ENCODE results near the gene UNC45B. TPM values are rescaled to one million over a fixed set of nuclear protein-coding genes. Genes with fewer than 3 reads are reported as not detected.
"Not testable (repeated sequence)": the region's sequence is repeated elsewhere in the genome, so short reads cannot be mapped to it uniquely, and the experiment has no call there.

UNC45B gene
- total RNA-seq, 1 donor = 0.94 TPM

GRCh38 chr17:35175638-35176415 lies 28.2 kb downstream of the UNC45B start:
- H3K4me1 ChIP-seq (ENCODE audit: insufficient read depth, low read length) = peaks cover 29% of the 10 kb centered on the region
- H3K9me3 ChIP-seq (ENCODE audit: low read depth, low read length) = no peaks in the 10 kb centered on the region
- no peak overlapping the region for H3K4me3 ChIP-seq (ENCODE audit: low read length)

GRCh38 chr17:35176897-35177296 lies 29.3 kb downstream of the UNC45B start:
- no peaks in the 10 kb centered on the region for H3K9me3 ChIP-seq (ENCODE audit: low read depth, low read length)
- no peaks in the 10 kb centered on the region for H3K27me3 ChIP-seq (ENCODE audit: insufficient read depth, low read length)
- peaks cover 25% of the 10 kb centered on the region for H3K4me1 ChIP-seq (ENCODE audit: insufficient read depth, low read length)
- H3K4me3 ChIP-seq (ENCODE audit: low read length) = no peak overlapping the region

More at GRCh38 chr17:35175638-35176415, 28.2 kb downstream of the UNC45B start:
- H3K27me3 ChIP-seq (ENCODE audit: insufficient read depth, low read length) = no peaks in the 10 kb centered on the region

DNA sequence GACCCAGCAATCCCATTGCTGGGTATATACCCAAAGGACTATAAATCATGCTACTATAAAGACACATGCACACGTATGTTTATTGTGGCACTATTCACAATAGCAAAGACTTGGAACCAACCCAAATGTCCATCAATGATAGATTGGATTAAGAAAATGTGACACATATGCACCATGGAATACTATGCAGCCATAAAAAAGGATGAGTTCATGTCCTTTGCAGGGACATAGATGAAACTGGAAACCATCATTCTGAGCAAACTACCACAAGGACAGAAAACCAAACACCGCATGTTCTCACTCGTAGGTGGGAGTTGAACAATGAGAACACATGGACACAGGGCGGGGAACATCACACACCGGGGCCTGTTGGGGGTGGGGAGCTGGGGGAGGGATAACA lies 31.8 kb downstream of the UNC45B start:
- H3K4me1 ChIP-seq (ENCODE audit: insufficient read depth, low read length) = peaks cover 16% of the 10 kb centered on the region
- H3K9me3 ChIP-seq (ENCODE audit: low read depth, low read length); H3K4me3 ChIP-seq (ENCODE audit: low read length); H3K27me3 ChIP-seq (ENCODE audit: insufficient read depth, low read length): not testable (repeated sequence)

DNA sequence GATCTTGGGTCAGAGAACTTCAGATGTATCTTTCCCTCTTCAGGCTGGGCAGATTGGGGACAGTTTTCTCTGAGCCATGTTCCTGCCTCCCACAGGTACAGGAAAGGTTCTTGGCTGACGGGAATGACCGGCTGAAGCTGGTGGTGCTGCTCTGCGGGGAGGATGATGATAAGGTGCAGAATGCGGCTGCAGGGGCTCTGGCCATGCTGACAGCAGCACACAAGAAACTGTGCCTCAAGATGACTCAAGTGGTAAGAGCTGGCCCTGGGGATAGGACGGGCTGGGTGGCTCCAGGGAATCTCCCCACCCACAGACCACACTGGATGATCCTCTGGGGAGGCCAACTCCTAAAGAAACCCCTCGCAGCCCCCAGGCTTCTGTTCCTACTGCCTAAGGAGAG lies 35.7 kb downstream of the UNC45B start:
- Histone ChIP-seq H3K27me3 (ENCODE audit: insufficient read depth, low read length) (no peaks in the 10 kb centered on the region), H3K9me3 (ENCODE audit: low read depth, low read length) (no peaks in the 10 kb centered on the region), H3K4me3 (ENCODE audit: low read length) (no peak overlapping the region), H3K4me1 (ENCODE audit: insufficient read depth, low read length) (peaks cover 12% of the 10 kb centered on the region)

- no peak overlapping the region for H3K4me3 ChIP-seq (ENCODE audit: low read length)
- peaks cover 17% of the 10 kb centered on the region for H3K4me1 ChIP-seq (ENCODE audit: insufficient read depth, low read length)
- H3K9me3 ChIP-seq (ENCODE audit: low read depth, low read length) = no peaks in the 10 kb centered on the region
These were observed 36.7 kb downstream of the UNC45B start for GRCh38 chr17:35184274-35184673.

DNA sequence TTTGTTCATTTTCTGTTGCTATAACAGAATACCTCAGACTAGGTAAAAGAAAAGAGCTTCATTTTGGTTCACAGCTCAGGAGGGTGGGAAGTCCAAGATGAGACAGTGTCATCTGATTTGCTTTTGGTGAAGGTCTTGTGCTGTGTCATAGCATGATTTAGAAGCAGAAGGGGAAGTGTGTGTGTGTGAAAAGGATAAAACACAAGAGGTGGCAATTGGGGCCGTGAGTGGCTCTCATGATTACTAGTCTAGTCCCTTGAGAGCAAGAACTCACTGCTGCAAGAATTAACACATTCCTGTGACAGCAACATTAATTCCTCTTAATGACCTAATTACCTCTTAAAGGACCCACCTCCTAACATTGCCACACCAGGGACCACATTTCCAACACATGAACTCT lies 38.2 kb downstream of the UNC45B start:
- H3K9me3 ChIP-seq (ENCODE audit: low read depth, low read length) = no peaks in the 10 kb centered on the region
- no peak overlapping the region for H3K4me3 ChIP-seq (ENCODE audit: low read length)
- H3K27me3 ChIP-seq (ENCODE audit: insufficient read depth, low read length) = no peaks in the 10 kb centered on the region
- peaks cover 19% of the 10 kb centered on the region for H3K4me1 ChIP-seq (ENCODE audit: insufficient read depth, low read length)

More at GRCh38 chr17:35184274-35184673, 36.7 kb downstream of the UNC45B start:
- H3K27me3 ChIP-seq (ENCODE audit: insufficient read depth, low read length) = no peaks in the 10 kb centered on the region

DNA sequence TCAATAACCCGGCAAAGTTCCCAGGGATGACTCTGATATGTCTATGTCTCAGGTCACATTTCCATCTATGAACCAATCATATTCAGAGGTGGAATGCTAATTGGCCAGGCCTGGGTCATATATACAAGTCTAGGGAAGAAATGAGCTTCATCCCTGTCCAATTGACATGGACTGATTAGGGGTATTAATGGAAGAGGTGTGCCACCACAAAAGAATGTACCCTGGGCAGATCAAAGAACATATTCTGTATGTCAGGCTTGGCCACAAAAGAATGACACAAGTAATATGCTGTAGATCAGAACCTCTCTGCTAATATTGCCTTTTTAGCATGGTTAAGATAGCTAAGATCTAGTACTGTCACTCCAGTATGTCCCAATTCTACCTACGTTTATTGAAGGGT lies 39.9 kb downstream of the UNC45B start:
- no peaks in the 10 kb centered on the region for H3K27me3 ChIP-seq (ENCODE audit: insufficient read depth, low read length)
- no peaks in the 10 kb centered on the region for H3K9me3 ChIP-seq (ENCODE audit: low read depth, low read length)
- no peak overlapping the region for H3K4me3 ChIP-seq (ENCODE audit: low read length)
- H3K4me1 ChIP-seq (ENCODE audit: insufficient read depth, low read length) = peaks cover 19% of the 10 kb centered on the region

GRCh38 chr17:35188111-35188510 lies 40.5 kb downstream of the UNC45B start:
- Histone ChIP-seq H3K4me3 (ENCODE audit: low read length) (no peak overlapping the region), H3K27me3 (ENCODE audit: insufficient read depth, low read length) (no peaks in the 10 kb centered on the region), H3K4me1 (ENCODE audit: insufficient read depth, low read length) (peaks cover 19% of the 10 kb centered on the region), H3K9me3 (ENCODE audit: low read depth, low read length) (no peaks in the 10 kb centered on the region)

- Histone ChIP-seq H3K4me3 (ENCODE audit: low read length) (no peak overlapping the region), H3K4me1 (ENCODE audit: insufficient read depth, low read length) (peaks cover 19% of the 10 kb centered on the region), H3K27me3 (ENCODE audit: insufficient read depth, low read length) (no peaks in the 10 kb centered on the region), H3K9me3 (ENCODE audit: low read depth, low read length) (no peaks in the 10 kb centered on the region)
These were observed 41.7 kb downstream of the UNC45B start for GRCh38 chr17:35189291-35189690.

- Histone ChIP-seq H3K9me3 (ENCODE audit: low read depth, low read length) (no peaks in the 10 kb centered on the region), H3K4me1 (ENCODE audit: insufficient read depth, low read length) (peaks cover 19% of the 10 kb centered on the region), H3K27me3 (ENCODE audit: insufficient read depth, low read length) (no peaks in the 10 kb centered on the region), H3K4me3 (ENCODE audit: low read length) (no peak overlapping the region)
These were observed 43.5 kb downstream of the UNC45B start for GRCh38 chr17:35191001-35191695.

DNA sequence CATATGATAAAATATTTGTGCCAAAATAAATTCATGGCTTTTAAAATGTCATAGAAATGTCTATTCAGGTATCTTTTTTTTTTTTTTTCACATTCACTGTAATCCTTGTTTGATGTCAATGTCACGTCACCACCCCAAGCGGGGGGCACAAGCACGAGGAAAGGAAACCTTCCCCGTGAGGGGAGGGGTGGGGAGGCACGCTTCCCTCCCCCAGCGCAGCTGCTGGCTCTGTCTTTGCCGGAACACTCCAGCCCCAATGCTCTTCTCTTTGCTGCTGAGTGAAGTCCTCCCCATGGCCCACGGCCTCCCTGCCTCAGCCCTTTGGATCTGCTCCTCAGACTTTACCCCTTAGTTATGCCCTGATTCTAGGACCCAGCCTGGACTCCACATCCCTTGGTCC lies 45.1 kb downstream of the UNC45B start:
- Histone ChIP-seq H3K4me1 (ENCODE audit: insufficient read depth, low read length) (peaks cover 18% of the 10 kb centered on the region), H3K27me3 (ENCODE audit: insufficient read depth, low read length) (no peaks in the 10 kb centered on the region), H3K4me3 (ENCODE audit: low read length) (no peak overlapping the region), H3K9me3 (ENCODE audit: low read depth, low read length) (no peaks in the 10 kb centered on the region)

GRCh38 chr17:35194001-35194400 lies 46.4 kb downstream of the UNC45B start, which contains the start of gene SLC35G3:
Gene SLC35G3, minus strand, starts transcription at chr17:35194393. Its CDS starts 86 bp downstream, at chr17:35194307.
- not testable (repeated sequence) for H3K9me3 ChIP-seq (ENCODE audit: low read depth, low read length); H3K4me1 ChIP-seq (ENCODE audit: insufficient read depth, low read length); H3K4me3 ChIP-seq (ENCODE audit: low read length); H3K27me3 ChIP-seq (ENCODE audit: insufficient read depth, low read length)

GRCh38 chr17:35195062-35195461 lies 47.4 kb downstream of the UNC45B start:
- not testable (repeated sequence) for H3K27me3 ChIP-seq (ENCODE audit: insufficient read depth, low read length); H3K9me3 ChIP-seq (ENCODE audit: low read depth, low read length); H3K4me3 ChIP-seq (ENCODE audit: low read length); H3K4me1 ChIP-seq (ENCODE audit: insufficient read depth, low read length)

- H3K4me1 ChIP-seq (ENCODE audit: insufficient read depth, low read length); H3K27me3 ChIP-seq (ENCODE audit: insufficient read depth, low read length); H3K4me3 ChIP-seq (ENCODE audit: low read length); H3K9me3 ChIP-seq (ENCODE audit: low read depth, low read length): not testable (repeated sequence)
These were observed 55.0 kb downstream of the UNC45B start for GRCh38 chr17:35202582-35202981.

DNA sequence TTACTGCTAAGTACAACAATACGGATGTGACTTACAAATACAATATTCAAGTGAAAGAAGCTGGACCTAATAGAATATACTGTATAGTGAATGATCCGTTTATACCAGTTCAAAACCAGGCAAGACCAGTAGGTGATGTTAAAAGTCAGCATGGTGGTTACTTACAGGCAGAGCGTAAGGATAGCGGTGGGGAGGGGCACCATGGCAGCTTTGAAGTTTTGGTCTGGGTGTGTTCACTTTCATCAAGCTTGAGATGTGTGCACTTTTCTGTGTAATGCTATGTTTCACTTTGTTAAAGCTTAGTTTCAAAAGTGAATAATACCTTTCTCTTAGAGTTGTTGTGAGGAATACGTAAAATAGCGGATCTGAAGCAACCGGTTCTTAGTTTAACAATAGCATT lies 63.1 kb downstream of the UNC45B start:
- Histone ChIP-seq H3K9me3 (ENCODE audit: low read depth, low read length) (no peaks in the 10 kb centered on the region), H3K27me3 (ENCODE audit: insufficient read depth, low read length) (peaks cover 5% of the 10 kb centered on the region), H3K4me3 (ENCODE audit: low read length) (no peak overlapping the region), H3K4me1 (ENCODE audit: insufficient read depth, low read length) (peaks cover 33% of the 10 kb centered on the region)

DNA sequence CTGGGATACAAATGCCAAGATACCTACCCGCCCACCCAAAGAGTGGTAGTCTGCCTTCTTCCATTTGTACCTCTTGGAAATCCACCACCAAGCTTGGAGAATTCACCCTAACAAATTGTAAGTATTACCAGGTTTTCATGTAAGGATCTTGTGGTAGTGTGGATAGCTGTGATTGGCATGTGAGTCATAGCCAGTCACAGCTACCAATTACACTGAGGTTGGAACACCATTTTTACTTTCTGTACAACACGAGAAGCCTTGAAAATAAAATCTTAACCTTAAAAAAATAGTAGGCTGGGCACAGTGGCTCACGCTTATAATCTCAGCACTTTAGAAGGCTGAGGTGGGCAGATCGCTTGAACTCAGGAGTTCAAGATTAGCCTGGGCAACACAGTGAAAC lies 65.1 kb downstream of the UNC45B start:
- Histone ChIP-seq H3K4me3 (ENCODE audit: low read length) (no peak overlapping the region), H3K9me3 (ENCODE audit: low read depth, low read length) (no peaks in the 10 kb centered on the region), H3K4me1 (ENCODE audit: insufficient read depth, low read length) (peaks cover 42% of the 10 kb centered on the region)

More for the DNA sequence above, 65.1 kb downstream of the UNC45B start:
- peaks cover 3% of the 10 kb centered on the region for H3K27me3 ChIP-seq (ENCODE audit: insufficient read depth, low read length)

Data from mononuclear cell (primary cell).